ENCODE results near the gene TMEM207.

DNA sequence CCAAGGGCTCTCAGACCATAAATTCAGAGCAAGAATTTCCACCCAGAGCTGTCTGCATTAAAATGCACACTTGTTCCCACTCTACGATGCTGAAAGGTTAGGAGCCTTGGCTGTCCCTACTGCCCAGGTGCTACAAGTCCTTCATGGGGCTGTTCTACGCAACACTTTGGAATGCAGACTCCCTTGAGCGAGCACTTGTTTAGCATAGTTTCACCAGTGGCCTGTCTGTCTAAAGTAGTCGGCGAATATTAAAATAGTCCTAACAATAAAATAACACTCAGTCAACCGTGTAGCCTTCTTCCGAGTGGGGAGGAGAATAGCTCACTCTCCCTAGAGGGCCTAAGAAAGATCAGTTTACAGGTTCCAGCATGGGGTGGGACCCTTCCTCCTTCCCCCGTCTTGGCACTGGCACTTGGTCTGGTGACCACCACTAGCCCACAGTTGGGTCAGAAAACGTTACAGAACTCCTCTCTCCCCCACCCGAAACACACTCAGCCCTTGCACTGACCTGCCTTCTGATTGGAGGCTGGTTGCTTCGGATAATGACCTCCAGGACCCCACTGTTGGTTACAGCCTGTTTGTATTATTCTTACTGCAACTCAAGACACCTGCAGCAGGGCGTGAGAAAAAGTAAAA, 62.0 kb downstream of the TMEM207 start, which contains the start of gene CLDN16:
- TF ChIP-seq, protein P1, sequence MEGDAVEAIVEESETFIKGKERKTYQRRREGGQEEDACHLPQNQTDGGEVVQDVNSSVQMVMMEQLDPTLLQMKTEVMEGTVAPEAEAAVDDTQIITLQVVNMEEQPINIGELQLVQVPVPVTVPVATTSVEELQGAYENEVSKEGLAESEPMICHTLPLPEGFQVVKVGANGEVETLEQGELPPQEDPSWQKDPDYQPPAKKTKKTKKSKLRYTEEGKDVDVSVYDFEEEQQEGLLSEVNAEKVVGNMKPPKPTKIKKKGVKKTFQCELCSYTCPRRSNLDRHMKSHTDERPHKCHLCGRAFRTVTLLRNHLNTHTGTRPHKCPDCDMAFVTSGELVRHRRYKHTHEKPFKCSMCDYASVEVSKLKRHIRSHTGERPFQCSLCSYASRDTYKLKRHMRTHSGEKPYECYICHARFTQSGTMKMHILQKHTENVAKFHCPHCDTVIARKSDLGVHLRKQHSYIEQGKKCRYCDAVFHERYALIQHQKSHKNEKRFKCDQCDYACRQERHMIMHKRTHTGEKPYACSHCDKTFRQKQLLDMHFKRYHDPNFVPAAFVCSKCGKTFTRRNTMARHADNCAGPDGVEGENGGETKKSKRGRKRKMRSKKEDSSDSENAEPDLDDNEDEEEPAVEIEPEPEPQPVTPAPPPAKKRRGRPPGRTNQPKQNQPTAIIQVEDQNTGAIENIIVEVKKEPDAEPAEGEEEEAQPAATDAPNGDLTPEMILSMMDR (conservative IDR thresholded peaks at IDR 0.05; ENCODE audit: low read depth, low read length) = no peak
- TF ChIP-seq RAD21 (IDR thresholded peaks at IDR 0.05; ENCODE audit: low read length) (no peak), CHD1 (IDR thresholded peaks at IDR 0.05; ENCODE audit: low read depth, low read length) (no peak)
